ENCODE data around the gene MIA2.
"Not testable (repeated sequence)": the region's sequence is repeated elsewhere in the genome, so short reads cannot be mapped to it uniquely, and the experiment has no call there.

MIA2 gene

GRCh38 chr14:39231751-39232553 lies 1.8 kb upstream of the MIA2 start:
- DNase-seq: peak; percentile 52

GRCh38 chr14:39232554-39233415 lies 930 bp upstream of the MIA2 start:
- peak; percentile 79 for DNase-seq

- DNase-seq: not testable (repeated sequence)
Measured at GRCh38 chr14:39234986-39235385, 1.3 kb downstream of the MIA2 start.

- not testable (repeated sequence) for DNase-seq
Measured at GRCh38 chr14:39235466-39235865, 1.8 kb downstream of the MIA2 start.

- DNase-seq: no peak
Measured at GRCh38 chr14:39240769-39241168, 7.1 kb downstream of the MIA2 start.

DNA sequence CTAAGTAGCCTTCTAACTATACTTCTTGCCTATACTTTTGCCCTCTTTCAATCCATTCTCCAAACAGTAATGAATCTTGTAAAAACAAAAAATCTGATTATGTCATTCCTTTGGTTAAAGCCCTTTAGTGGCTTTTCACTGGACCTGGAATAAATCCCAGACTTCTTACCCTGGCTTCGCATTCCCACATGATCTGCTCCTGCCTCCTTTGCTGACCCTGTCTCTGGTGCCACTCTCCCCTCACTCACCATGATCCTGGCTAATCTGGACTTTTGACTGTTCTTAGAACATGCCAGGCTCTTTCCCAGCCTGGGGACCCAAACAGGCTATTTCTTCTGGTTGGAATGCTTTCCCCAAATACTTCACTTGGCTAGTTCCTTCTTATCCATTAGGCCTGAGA lies 7.9 kb downstream of the MIA2 start:
- DNase-seq: no peak

GRCh38 chr14:39243831-39244230 lies 10.1 kb downstream of the MIA2 start:
- DNase-seq: no peak

GRCh38 chr14:39246618-39247017 lies 12.9 kb downstream of the MIA2 start:
- no peak for DNase-seq

GRCh38 chr14:39247256-39247655 lies 13.5 kb downstream of the MIA2 start:
- peak; percentile 85 for DNase-seq

DNA sequence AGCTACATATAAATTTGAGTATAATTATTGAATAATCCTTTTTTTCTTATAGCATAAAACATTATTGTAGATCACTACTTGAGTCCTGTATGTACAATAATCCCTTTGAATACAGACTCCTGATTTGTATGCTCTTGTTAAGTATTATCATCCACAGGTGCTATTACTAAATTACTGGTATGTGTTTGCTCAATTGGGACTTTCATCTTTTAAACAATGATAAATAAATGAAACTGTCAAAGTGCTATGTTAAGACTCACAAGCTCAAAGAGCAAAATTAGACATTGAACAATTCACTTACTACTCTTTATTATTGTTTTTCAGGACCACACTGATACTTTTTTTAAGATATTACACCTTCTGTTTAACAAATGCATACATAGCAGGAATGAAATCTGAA lies 17.8 kb downstream of the MIA2 start:
- DNase-seq: no peak

DNA sequence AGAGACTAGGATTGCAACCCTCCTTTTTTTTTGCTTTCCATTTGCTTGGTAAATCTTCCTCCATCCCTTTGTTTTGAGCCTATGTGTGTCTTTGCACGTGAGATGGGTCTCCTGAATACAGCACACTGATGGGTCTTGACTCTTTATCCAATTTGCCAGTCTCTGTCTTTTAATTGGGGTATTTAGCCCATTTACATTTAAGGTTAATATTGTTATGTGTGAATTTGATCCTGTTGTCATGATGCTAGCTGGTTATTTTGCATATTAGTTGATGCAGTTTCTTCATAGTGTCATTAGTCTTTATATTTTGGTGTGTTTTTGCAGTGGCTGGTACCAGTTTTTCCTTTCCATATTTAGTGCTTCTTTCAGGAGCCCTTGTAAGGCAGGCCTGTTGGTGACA lies 23.7 kb downstream of the MIA2 start:
- not testable (repeated sequence) for DNase-seq

- DNase-seq: no peak
Measured at GRCh38 chr14:39258782-39259545, 25.2 kb downstream of the MIA2 start.

- not testable (repeated sequence) for DNase-seq
Measured at GRCh38 chr14:39260161-39260560, 26.4 kb downstream of the MIA2 start.

- DNase-seq: not testable (repeated sequence)
Measured at GRCh38 chr14:39262214-39262613, 28.5 kb downstream of the MIA2 start.

DNA sequence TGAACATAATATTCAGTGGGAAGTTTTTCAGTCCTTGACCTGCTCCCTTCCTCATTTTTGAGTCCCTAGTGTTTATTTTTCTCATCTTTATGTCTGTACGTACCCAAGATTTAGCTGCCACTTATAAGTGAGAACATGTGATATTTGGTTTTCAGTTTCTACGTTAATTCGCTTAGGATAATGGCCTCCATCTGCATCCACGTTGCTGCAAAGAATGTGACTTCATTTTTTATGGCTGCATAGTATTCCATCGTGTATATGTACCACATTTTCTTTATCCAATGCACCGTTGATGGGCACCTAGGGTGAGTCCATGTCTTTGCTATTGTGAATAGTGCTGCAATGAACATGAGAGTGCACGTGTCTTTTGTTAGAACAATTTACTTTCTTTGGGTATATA lies 30.3 kb downstream of the MIA2 start:
- DNase-seq: no peak

DNA sequence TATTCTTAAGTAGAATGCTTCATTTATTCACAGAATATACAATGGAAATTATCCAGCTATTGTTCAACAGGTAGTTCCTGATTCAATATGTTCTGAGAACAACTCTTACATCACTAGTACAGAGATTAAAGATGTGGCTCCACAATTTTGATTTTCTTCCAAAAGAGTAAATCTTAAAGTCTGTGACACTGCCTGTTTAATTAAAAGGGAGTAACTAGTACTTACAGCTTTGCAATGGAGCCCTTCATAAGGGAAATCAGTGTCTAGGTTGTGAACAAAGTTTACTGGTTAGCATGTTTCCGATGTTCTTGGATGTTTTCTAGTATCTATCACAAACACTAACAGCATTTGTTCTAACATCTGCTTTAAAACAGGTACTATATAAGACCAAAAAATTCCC lies 30.8 kb downstream of the MIA2 start:
- DNase-seq: no peak

DNA sequence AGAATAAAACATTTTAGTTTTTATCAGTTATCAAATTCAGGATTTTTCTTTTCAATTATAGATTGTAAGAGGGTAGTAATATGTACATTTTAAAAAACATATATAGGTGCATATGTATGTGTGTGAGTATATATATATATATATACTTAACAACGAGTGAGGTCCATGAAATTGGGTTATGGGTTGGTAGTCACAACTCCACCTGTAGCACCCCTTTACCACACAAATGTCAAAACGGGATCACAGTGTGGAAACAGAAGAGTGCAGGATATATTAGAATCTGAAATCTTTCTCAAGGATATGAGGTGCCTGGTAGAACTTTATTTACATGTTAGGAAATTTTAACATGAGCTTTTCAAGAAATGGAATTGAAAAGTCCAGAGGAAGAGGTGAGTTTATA lies 31.3 kb downstream of the MIA2 start:
- DNase-seq: peak; percentile 34

- DNase-seq: peak; percentile 9
Measured at GRCh38 chr14:39265806-39266524, 32.2 kb downstream of the MIA2 start.

DNA sequence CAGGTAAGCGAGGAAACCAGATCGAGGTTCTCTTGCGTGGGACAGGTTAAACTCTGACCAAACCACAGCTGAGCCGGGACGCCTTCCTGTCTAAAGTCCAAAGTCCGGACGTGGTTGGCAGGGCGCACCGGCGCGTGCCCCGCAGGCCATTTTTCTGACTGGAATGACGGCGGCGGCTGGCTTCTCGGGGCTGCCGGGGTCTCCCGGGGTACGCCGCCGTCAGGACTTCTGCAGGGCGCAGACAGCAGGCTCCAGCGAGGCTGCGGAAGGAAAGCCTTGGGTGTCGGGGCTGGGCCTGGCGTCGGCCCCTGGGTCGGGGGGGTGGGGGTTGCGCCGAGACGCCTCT lies 32.8 kb downstream of the MIA2 start:
- no peak for DNase-seq

- DNase-seq: peak; percentile 89
Measured at GRCh38 chr14:39266871-39267607, 33.3 kb downstream of the MIA2 start.

GRCh38 chr14:39267608-39268005 lies 33.9 kb downstream of the MIA2 start:
- DNase-seq: peak; percentile 17

DNA sequence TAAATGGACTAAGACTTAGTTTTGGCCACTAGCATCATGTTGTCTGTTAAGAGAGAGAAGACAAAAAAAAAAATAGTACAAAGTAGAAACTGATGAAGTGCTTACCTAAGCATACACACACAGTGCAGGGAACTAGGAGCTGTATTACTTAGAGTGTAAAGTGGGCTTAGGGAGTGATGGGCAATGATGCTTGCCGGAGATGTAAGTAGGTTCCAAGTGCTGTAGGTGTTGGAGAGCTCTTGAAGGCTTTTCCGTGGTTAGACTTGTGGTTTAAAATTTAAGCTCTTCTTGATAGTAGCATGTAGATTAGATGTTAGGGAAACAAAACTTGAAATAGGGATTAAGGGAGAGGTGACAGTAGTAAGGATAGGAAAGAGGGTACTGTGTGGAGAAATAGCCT lies 34.7 kb downstream of the MIA2 start:
- no peak for DNase-seq
